Spleen (tissue), 7 donors: ENCODE data around the gene NR3C2.

Source experiments
- CTCF ChIP-seq, 11 experiments: fragments of 200-600 bp in 7 of 11; fragments of 450-650 bp in 4 of 11; sonication (generic) in 4 of 11; IDR thresholded peaks in 8 of 11; conservative IDR thresholded peaks in 3 of 11; 1 replicate in 7 of 11; 2 replicates in 4 of 11; pipeline versions ENCODE4 v1.4.0 to v1.8.0; 2016 to 2021; ENCODE audit warnings: antibody characterized with exemption in 11 of 11, inconsistent platforms in 4 of 11, mild to moderate bottlenecking in 1 of 11
- POLR2A ChIP-seq, 3 donors: fragments of 450-650 bp; IDR thresholded peaks; one replicate each; pipeline ENCODE4 v1.5.1; 2017; ENCODE audit warnings: antibody characterized with exemption in 3 of 3, mild to moderate bottlenecking in 1 of 3
- POLR2AphosphoS5 ChIP-seq, 3 donors: sonication (generic); formaldehyde crosslinking; IDR thresholded peaks; one replicate each; pipeline ENCODE4 v1.5.1; 2017; ENCODE audit warnings: antibody characterized with exemption in 3 of 3
- donor health status: DM: no; HTN: no; CAD: no; lungs with moderate emphysema.
- donor health status: DM: no; HTN: no; CAD: no.
- donor health status: DM: no; HTN: no; CAD: no.

GRCh38 chr4:148367756-148368155 is 74.5 kb downstream of the NR3C2 start:
- TF ChIP-seq CTCF (IDR thresholded peaks at IDR 0.05 in 8 of 11, conservative IDR thresholded peaks at IDR 0.05 in 3 of 11) (no peak), POLR2A (IDR thresholded peaks at IDR 0.05) (no peak), POLR2AphosphoS5 (IDR thresholded peaks at IDR 0.05) (no peak)
